NCI-H82 (cell line): ENCODE data around the gene COX5B.
"Not testable (repeated sequence)": the region's sequence is repeated elsewhere in the genome, so short reads cannot be mapped to it uniquely, and the experiment has no call there.

Source experiments
- DNase-seq: peaks from one replicate; lab custom pipeline; 2025; lab: John Stamatoyannopoulos, UW

Gene COX5B

GRCh38 chr2:97673182-97673914 is 27.5 kb downstream of the COX5B start:
- DNase-seq = no peak

- no peak for DNase-seq
Observed at GRCh38 chr2:97673915-97674283, 28.0 kb downstream of the COX5B start.

GRCh38 chr2:97675430-97676113 is 29.7 kb downstream of the COX5B start:
- no peak for DNase-seq

- DNase-seq = no peak
Observed at GRCh38 chr2:97676620-97677019, 30.8 kb downstream of the COX5B start.

GRCh38 chr2:97677480-97677879 is 31.6 kb downstream of the COX5B start:
- DNase-seq = no peak

- DNase-seq = no peak
Observed at GRCh38 chr2:97678298-97678697, 32.4 kb downstream of the COX5B start.

- not testable (repeated sequence) for DNase-seq
Observed at GRCh38 chr2:97687235-97687634, 41.4 kb downstream of the COX5B start.

- no peak for DNase-seq
Observed at GRCh38 chr2:97688062-97688827, 42.4 kb downstream of the COX5B start.

- DNase-seq = no peak
Observed at GRCh38 chr2:97691166-97691565, 45.3 kb downstream of the COX5B start.

GRCh38 chr2:97693476-97693875 is 47.6 kb downstream of the COX5B start:
- no peak for DNase-seq

- DNase-seq = no peak
Observed at GRCh38 chr2:97695744-97696143, 49.9 kb downstream of the COX5B start.

GRCh38 chr2:97697252-97698235 is 51.7 kb downstream of the COX5B start:
- DNase-seq = peak; percentile 78
